CD4-positive, alpha-beta T cell (primary cell): Measurements from ENCODE around the gene DTNB. TPM values are rescaled to one million over a fixed set of nuclear protein-coding genes. Genes with fewer than 3 reads are reported as not detected.

Source experiments
- ATAC-seq: fragments of 200-7000 bp; cut with Tn5 transposase; one replicate; pipeline ENCODE4 v1.10.0; 2022; ENCODE audit warnings: mild to moderate bottlenecking; ENCODE audit not compliant: poor library complexity
- CTCF ChIA-PET: fragments of 350-600 bp; sonication (Branson Sonifier 250); formaldehyde crosslinking; loops from one replicate; lab custom pipeline; 2021; ENCODE audit warnings: antibody characterized with exemption, inconsistent platforms; lab: Charles Lee
- POLR2A ChIA-PET: fragments of 350-600 bp; sonication (Branson Sonifier 250); formaldehyde crosslinking; loops from one replicate; lab custom pipeline; 2021; ENCODE audit warnings: antibody characterized with exemption, inconsistent platforms; lab: Charles Lee
- DNase-seq, 14 experiments: peaks; one replicate each; pipeline ENCODE4 v3.0.0-alpha.2; 2013 to 2020; ENCODE audit warnings: mixed read lengths in 2 of 14
- H3K27ac ChIP-seq, 2 donors: one replicate each; pipeline versions ENCODE4 v1.5.1 to v1.7.0; 2013; ENCODE audit warnings: low read length in 2 of 2, low read depth in 1 of 2, mild to moderate bottlenecking in 1 of 2
- H3K27me3 ChIP-seq, 2 experiments: 1 replicate in 1 of 2; 2 replicates in 1 of 2; pipeline versions ENCODE4 v1.6.1 to v1.7.0; 2013; ENCODE audit warnings: low read length in 2 of 2, control low read depth in 1 of 2, mild to moderate bottlenecking in 1 of 2, moderate library complexity in 1 of 2; ENCODE audit not compliant: insufficient read depth in 2 of 2, control insufficient read depth in 1 of 2
- H3K36me3 ChIP-seq: one replicate; pipeline ENCODE4 v1.6.1; 2013; ENCODE audit warnings: low read length, control low read depth; ENCODE audit not compliant: insufficient read depth
- H3K4me1 ChIP-seq: one replicate; pipeline ENCODE4 v1.6.1; 2013; ENCODE audit warnings: low read length, control low read depth; ENCODE audit not compliant: insufficient read depth
- H3K4me3 ChIP-seq: one replicate; pipeline ENCODE4 v1.5.1; 2013; ENCODE audit warnings: mild to moderate bottlenecking, low read length, moderate library complexity
- H3K9me3 ChIP-seq, 2 experiments: 1 replicate in 1 of 2; 2 replicates in 1 of 2; pipeline versions ENCODE4 v1.6.1 to v1.7.0; 2013; ENCODE audit warnings: low read length in 2 of 2, mild to moderate bottlenecking in 2 of 2, control low read depth in 1 of 2, moderate library complexity in 1 of 2; ENCODE audit not compliant: control insufficient read depth in 1 of 2, insufficient read depth in 1 of 2
- H3K27ac Mint-ChIP-seq: one replicate; pipeline ENCODE4 v1.8.0; 2020; ENCODE audit warnings: mixed read lengths
- H3K27me3 Mint-ChIP-seq: one replicate; pipeline ENCODE4 v1.8.0; 2021; ENCODE audit warnings: mixed read lengths
- H3K36me3 Mint-ChIP-seq: one replicate; pipeline ENCODE4 v1.8.0; 2021; ENCODE audit warnings: low read depth, mixed read lengths
- H3K4me1 Mint-ChIP-seq: one replicate; pipeline ENCODE4 v1.8.0; 2021; ENCODE audit warnings: low read depth, mixed read lengths
- H3K4me3 Mint-ChIP-seq: one replicate; pipeline ENCODE4 v1.8.0; 2020; ENCODE audit warnings: mild to moderate bottlenecking, mixed read lengths
- H3K9me3 Mint-ChIP-seq: one replicate; pipeline ENCODE4 v1.8.0; 2020; ENCODE audit warnings: mixed read lengths
- CTCF ChIP-seq: fragments of 200-600 bp; IDR thresholded peaks from one replicate; pipeline ENCODE4 v1.8.0; 2022; ENCODE audit warnings: antibody characterized with exemption, mild to moderate bottlenecking
- intact Hi-C, 2 experiments: fragments of 100-400 bp; cut with DNase I in 1 of 2; cut with micrococcal nuclease in 1 of 2; formaldehyde crosslinking; loops; one replicate each; pipeline versions ENCODE4 v1.15.1 to v1.9.0; 2023 to 2025; cut with DNase I, micrococcal nuclease
- total RNA-seq, 174 experiments: library from RNA in 2 of 174; stranded (reverse) in 2 of 174; gene quantifications; one replicate each; pipeline ENCODE4 v1.2.3 and lab custom pipeline; 2021 to 2026

Gene DTNB
- total RNA-seq, 2 experiments from 2014 or later = 30.1 to 33.6 TPM

- H3K9me3 Mint-ChIP-seq = no peaks in the 10 kb centered on the region
- peak overlapping the region; percentile 73 for H3K4me3 Mint-ChIP-seq
- Histone ChIP-seq H3K27ac (peak overlapping the region; percentile 48 to 80), H3K4me3 (no peak overlapping the region), H3K27me3 (no peaks in the 10 kb centered on the region), H3K4me1 (peaks cover 40% of the 10 kb centered on the region), H3K9me3 (peaks cover 0 to 11% of the 10 kb centered on the region in 2 experiments), H3K36me3 (no peaks in the 10 kb centered on the region)
- intact Hi-C loops = loop anchor here (1.0 to 10.0 kb wide), 4 partner anchors 15 to 212 kb away; partner anchors contain the start of genes DNMT3A (in 2 of the 2) and POMC (in 1 of the 2)
- TF ChIP-seq CTCF = peak; percentile 97
- CTCF ChIA-PET = interaction anchor here (0.8 to 2.7 kb wide), 18 partner anchors 9 to 103 kb away, joined by 3 to 72 read pairs (median 7); partner anchors contain the start of gene DNMT3A
- ATAC-seq = peak; percentile 99
- H3K36me3 Mint-ChIP-seq = peaks cover 4% of the 10 kb centered on the region
- POLR2A ChIA-PET = interaction anchor here (0.5 to 5.1 kb wide), 6 partner anchors 15 to 160 kb away, joined by 3 to 55 read pairs (median 3); no protein-coding TSS in a partner anchor
- DNase-seq = peak; percentile 81 to 97 (median 90)
- peaks cover 43% of the 10 kb centered on the region for H3K4me1 Mint-ChIP-seq
- H3K27ac Mint-ChIP-seq = peak overlapping the region; percentile 98
- no peaks in the 10 kb centered on the region for H3K27me3 Mint-ChIP-seq
Measured at GRCh38 chr2:25376750-25377621, 296.4 kb downstream of the DTNB start.

- intact Hi-C loops = loop anchor here (1.0 to 10.0 kb wide), 4 partner anchors 14 to 211 kb away; partner anchors contain the start of genes DNMT3A (in 2 of the 2) and POMC (in 1 of the 2)
- H3K9me3 ChIP-seq = peaks cover 0 to 11% of the 10 kb centered on the region in 2 experiments
- no peak overlapping the region for H3K4me3 ChIP-seq
- Mint-ChIP-seq H3K9me3 (no peaks in the 10 kb centered on the region), H3K4me1 (peaks cover 43% of the 10 kb centered on the region), H3K4me3 (peak overlapping the region; percentile 48), H3K27me3 (no peaks in the 10 kb centered on the region), H3K27ac (no peak overlapping the region), H3K36me3 (no peaks in the 10 kb centered on the region)
- H3K27ac ChIP-seq = no peak overlapping the region
- peaks cover 40% of the 10 kb centered on the region for H3K4me1 ChIP-seq
- ChIA-PET CTCF (interaction anchor here (1.4 to 2.7 kb wide), 13 partner anchors 8 to 102 kb away, joined by 3 to 72 read pairs (median 7); no protein-coding TSS in a partner anchor), POLR2A (interaction anchor here (0.8 to 5.1 kb wide), 6 partner anchors 14 to 159 kb away, joined by 3 to 55 read pairs (median 3); no protein-coding TSS in a partner anchor)
- no peaks in the 10 kb centered on the region for H3K36me3 ChIP-seq
- DNase-seq (no peak), ATAC-seq (no peak)
- no peak for TF ChIP-seq CTCF
- H3K27me3 ChIP-seq = no peaks in the 10 kb centered on the region
Measured at GRCh38 chr2:25375989-25376545, 297.3 kb downstream of the DTNB start.

GRCh38 chr2:25375371-25375988 lies 297.9 kb downstream of the DTNB start:
- Mint-ChIP-seq H3K27ac (no peak overlapping the region), H3K4me1 (peaks cover 42% of the 10 kb centered on the region), H3K27me3 (no peaks in the 10 kb centered on the region), H3K4me3 (no peak overlapping the region), H3K9me3 (no peaks in the 10 kb centered on the region), H3K36me3 (no peaks in the 10 kb centered on the region)
- peak in 1 of 14 experiments; percentile 26 for DNase-seq
- ChIA-PET POLR2A (interaction anchor here (0.9 to 5.1 kb wide), 3 partner anchors 13 to 102 kb away, joined by 3 to 55 read pairs (median 3); no protein-coding TSS in a partner anchor), CTCF (interaction anchor here (1.4 to 2.7 kb wide), 9 partner anchors 8 to 102 kb away, joined by 4 to 72 read pairs (median 8); no protein-coding TSS in a partner anchor)
- Histone ChIP-seq H3K4me3 (no peak overlapping the region), H3K27ac (no peak overlapping the region), H3K9me3 (peaks cover 0 to 11% of the 10 kb centered on the region in 2 experiments), H3K4me1 (peaks cover 40% of the 10 kb centered on the region), H3K27me3 (no peaks in the 10 kb centered on the region), H3K36me3 (no peaks in the 10 kb centered on the region)
- intact Hi-C loops = loop anchor here (5.0 to 10.0 kb wide), 3 partner anchors 33 to 211 kb away; partner anchors contain the start of genes DNMT3A (in 2 of the 2) and POMC (in 1 of the 2)
- ATAC-seq = no peak
- TF ChIP-seq CTCF = no peak
